Nephron (organoid): ENCODE data around the gene UST.

ENCODE experiments used
- H3K27ac Mint-ChIP-seq, 3 experiments: 2 replicates each; pipeline ENCODE4 v1.8.0; 2020; ENCODE audit warnings: mixed read lengths in 3 of 3, mild to moderate bottlenecking in 2 of 3, moderate library complexity in 1 of 3
- H3K27me3 Mint-ChIP-seq: 2 replicates; pipeline ENCODE4 v1.8.0; 2021; ENCODE audit warnings: low read depth, mild to moderate bottlenecking, moderate library complexity, mixed read lengths
- H3K36me3 Mint-ChIP-seq: 2 replicates; pipeline ENCODE4 v1.8.0; 2020; ENCODE audit warnings: low read depth, mixed read lengths
- H3K4me1 Mint-ChIP-seq: 2 replicates; pipeline ENCODE4 v1.8.0; 2020; ENCODE audit warnings: mixed read lengths
- H3K4me3 Mint-ChIP-seq, 3 experiments: 2 replicates each; pipeline ENCODE4 v1.8.0; 2020; ENCODE audit warnings: mild to moderate bottlenecking in 3 of 3, mixed read lengths in 3 of 3, moderate library complexity in 2 of 3
- H3K9me3 Mint-ChIP-seq: 2 replicates; pipeline ENCODE4 v1.8.0; 2020; ENCODE audit warnings: mixed read lengths
- CTCF ChIP-seq, 3 experiments: fragments of 200-600 bp; sonication (generic); IDR thresholded peaks; one replicate each; pipeline ENCODE4 v1.5.0; 2021; ENCODE audit warnings: antibody characterized with exemption in 3 of 3; ENCODE audit not compliant: unreplicated experiment in 3 of 3

UST gene

GRCh38 chr6:149016716-149017115 lies 269.9 kb downstream of the UST start:
- Mint-ChIP-seq H3K9me3 (no peaks in the 10 kb centered on the region), H3K4me3 (no peak overlapping the region), H3K4me1 (peaks cover 29% of the 10 kb centered on the region), H3K36me3 (peaks cover 13% of the 10 kb centered on the region), H3K27ac (no peak overlapping the region), H3K27me3 (no peaks in the 10 kb centered on the region)
- TF ChIP-seq CTCF (IDR thresholded peaks at IDR 0.05; ENCODE audit: unreplicated experiment in 3 of 3), result no peak

- H3K4me1 Mint-ChIP-seq, result peaks cover 4% of the 10 kb centered on the region
These were observed 273.5 kb downstream of the UST start for GRCh38 chr6:149020319-149020718.

GRCh38 chr6:149024361-149024760 lies 277.5 kb downstream of the UST start:
- Mint-ChIP-seq H3K36me3 (peaks cover 39% of the 10 kb centered on the region), H3K4me1 (peaks cover 5% of the 10 kb centered on the region), H3K27ac (no peak overlapping the region), H3K4me3 (no peak overlapping the region), H3K27me3 (no peaks in the 10 kb centered on the region), H3K9me3 (no peaks in the 10 kb centered on the region)
- no peak for TF ChIP-seq CTCF (IDR thresholded peaks at IDR 0.05; ENCODE audit: unreplicated experiment in 3 of 3)

More at GRCh38 chr6:149020319-149020718, 273.5 kb downstream of the UST start:
- H3K36me3 Mint-ChIP-seq, result peaks cover 34% of the 10 kb centered on the region
- H3K27ac Mint-ChIP-seq, result no peak overlapping the region
- no peak for TF ChIP-seq CTCF (IDR thresholded peaks at IDR 0.05; ENCODE audit: unreplicated experiment in 3 of 3)
- H3K9me3 Mint-ChIP-seq, result no peaks in the 10 kb centered on the region
- no peaks in the 10 kb centered on the region for H3K27me3 Mint-ChIP-seq
- H3K4me3 Mint-ChIP-seq, result no peak overlapping the region

GRCh38 chr6:149025061-149025460 lies 278.2 kb downstream of the UST start:
- no peak overlapping the region for H3K27ac Mint-ChIP-seq
- no peaks in the 10 kb centered on the region for H3K9me3 Mint-ChIP-seq
- H3K27me3 Mint-ChIP-seq, result no peaks in the 10 kb centered on the region
- peaks cover 39% of the 10 kb centered on the region for H3K36me3 Mint-ChIP-seq
- no peak for TF ChIP-seq CTCF (IDR thresholded peaks at IDR 0.05; ENCODE audit: unreplicated experiment in 3 of 3)
- peaks cover 10% of the 10 kb centered on the region for H3K4me1 Mint-ChIP-seq
- H3K4me3 Mint-ChIP-seq, result no peak overlapping the region

GRCh38 chr6:149026530-149026942 lies 279.7 kb downstream of the UST start:
- no peaks in the 10 kb centered on the region for H3K9me3 Mint-ChIP-seq
- no peaks in the 10 kb centered on the region for H3K27me3 Mint-ChIP-seq
- peaks cover 29% of the 10 kb centered on the region for H3K36me3 Mint-ChIP-seq
- peak; percentile 27 to 45 (median 41) for TF ChIP-seq CTCF (IDR thresholded peaks at IDR 0.05; ENCODE audit: unreplicated experiment in 3 of 3)
- H3K4me1 Mint-ChIP-seq, result peaks cover 12% of the 10 kb centered on the region
- H3K4me3 Mint-ChIP-seq, result no peak overlapping the region
- no peak overlapping the region for H3K27ac Mint-ChIP-seq

- H3K4me1 Mint-ChIP-seq, result peaks cover 20% of the 10 kb centered on the region
These were observed 280.7 kb downstream of the UST start for GRCh38 chr6:149027484-149027883.

More at GRCh38 chr6:149027484-149027883, 280.7 kb downstream of the UST start:
- H3K27ac Mint-ChIP-seq, result no peak overlapping the region
- no peak for TF ChIP-seq CTCF (IDR thresholded peaks at IDR 0.05; ENCODE audit: unreplicated experiment in 3 of 3)
- H3K9me3 Mint-ChIP-seq, result no peaks in the 10 kb centered on the region
- no peak overlapping the region for H3K4me3 Mint-ChIP-seq
- peaks cover 25% of the 10 kb centered on the region for H3K36me3 Mint-ChIP-seq
- no peaks in the 10 kb centered on the region for H3K27me3 Mint-ChIP-seq
